ENCODE data around the gene ATG16L1.

The ATG16L1 gene

GRCh38 chr2:233244818-233245217 lies 6.7 kb upstream of the ATG16L1 start:
- in situ Hi-C loops (cut with HindIII; ENCODE audit: low sequenced_read_pairs): loop anchor here (25.0 kb wide), 1 partner anchor 383 kb away; the partner anchor contains the start of gene SNORC
- no peak for DNase-seq (ENCODE audit: low read depth)
- no peak overlapping the region for H3K4me3 ChIP-seq (ENCODE audit: low read depth, low read length)
- no peak for TF ChIP-seq CTCF (IDR thresholded peaks at IDR 0.05; ENCODE audit: low read depth, low read length, missing control alignments)

- TF ChIP-seq CTCF (IDR thresholded peaks at IDR 0.05; ENCODE audit: low read depth, low read length, missing control alignments): no peak
- DNase-seq (ENCODE audit: low read depth): no peak
- in situ Hi-C loops (cut with HindIII; ENCODE audit: low sequenced_read_pairs): loop anchor here (25.0 kb wide), 1 partner anchor 383 kb away; the partner anchor contains the start of gene SNORC
- no peak overlapping the region for H3K4me3 ChIP-seq (ENCODE audit: low read depth, low read length)
Measured at GRCh38 chr2:233245406-233245805, 6.1 kb upstream of the ATG16L1 start.

- TF ChIP-seq CTCF (IDR thresholded peaks at IDR 0.05; ENCODE audit: low read depth, low read length, missing control alignments): no peak
- no peak overlapping the region for H3K4me3 ChIP-seq (ENCODE audit: low read depth, low read length)
- in situ Hi-C loops (cut with HindIII; ENCODE audit: low sequenced_read_pairs): loop anchor here (25.0 kb wide), 1 partner anchor 385 kb away; the partner anchor contains the start of gene SNORC
- DNase-seq (ENCODE audit: low read depth): no peak
Measured at GRCh38 chr2:233247116-233247515, 4.4 kb upstream of the ATG16L1 start.

- no peak for DNase-seq (ENCODE audit: low read depth)
- TF ChIP-seq CTCF (IDR thresholded peaks at IDR 0.05; ENCODE audit: low read depth, low read length, missing control alignments): no peak
- in situ Hi-C loops (cut with HindIII; ENCODE audit: low sequenced_read_pairs): loop anchor here (25.0 kb wide), 1 partner anchor 385 kb away; the partner anchor contains the start of gene SNORC
- H3K4me3 ChIP-seq (ENCODE audit: low read depth, low read length): no peak overlapping the region
Measured at GRCh38 chr2:233247744-233248143, 3.7 kb upstream of the ATG16L1 start.

GRCh38 chr2:233248999-233249398 lies 2.5 kb upstream of the ATG16L1 start:
- H3K4me3 ChIP-seq (ENCODE audit: low read depth, low read length): no peak overlapping the region
- in situ Hi-C loops (cut with HindIII; ENCODE audit: low sequenced_read_pairs): loop anchor here (25.0 kb wide), 1 partner anchor 387 kb away; the partner anchor contains the start of gene SNORC
- TF ChIP-seq CTCF (IDR thresholded peaks at IDR 0.05; ENCODE audit: low read depth, low read length, missing control alignments): no peak
- no peak for DNase-seq (ENCODE audit: low read depth)

GRCh38 chr2:233250568-233250967 lies 905 bp upstream of the ATG16L1 start:
- in situ Hi-C loops (cut with HindIII; ENCODE audit: low sequenced_read_pairs): no loop called here
- H3K4me3 ChIP-seq (ENCODE audit: low read depth, low read length): no peak overlapping the region
- TF ChIP-seq CTCF (IDR thresholded peaks at IDR 0.05; ENCODE audit: low read depth, low read length, missing control alignments): no peak
- DNase-seq (ENCODE audit: low read depth): no peak

- H3K4me3 ChIP-seq (ENCODE audit: low read depth, low read length): no peak overlapping the region
- no peak for DNase-seq (ENCODE audit: low read depth)
- TF ChIP-seq CTCF (IDR thresholded peaks at IDR 0.05; ENCODE audit: low read depth, low read length, missing control alignments): no peak
- in situ Hi-C loops (cut with HindIII; ENCODE audit: low sequenced_read_pairs): no loop called here
Measured at GRCh38 chr2:233250985-233251305, 528 bp upstream of the ATG16L1 start.

All from astrocyte of the cerebellum (primary cell).